H9 (cell line): ENCODE results near the gene AP2A2. TPM values are rescaled to one million over a fixed set of nuclear protein-coding genes. Genes with fewer than 3 reads are reported as not detected.
"Not testable (repeated sequence)": the region's sequence is repeated elsewhere in the genome, so short reads cannot be mapped to it uniquely, and the experiment has no call there.

Experiments used
- DNase-seq: peaks from one replicate; pipeline ENCODE4 v3.0.0-alpha.2; 2017
- H2AFZ ChIP-seq: one replicate; pipeline ENCODE4 v1.6.1; 2013; ENCODE audit warnings: mild to moderate bottlenecking, low read length, control low read depth, moderate library complexity
- H2AK5ac ChIP-seq: 2 replicates; pipeline ENCODE4 v1.6.1; 2013; ENCODE audit warnings: low read length, control low read depth, mixed read lengths; ENCODE audit not compliant: insufficient read length
- H2BK120ac ChIP-seq: one replicate; pipeline ENCODE4 v1.6.1; 2013; ENCODE audit warnings: low read depth, mild to moderate bottlenecking, low read length, control low read depth, inconsistent platforms; ENCODE audit not compliant: poor library complexity, severe bottlenecking
- H2BK12ac ChIP-seq: 2 replicates; pipeline ENCODE4 v1.6.1; 2013; ENCODE audit warnings: low read length, control low read depth, mixed read lengths, low read depth; ENCODE audit not compliant: insufficient read length
- H2BK15ac ChIP-seq: 2 replicates; pipeline ENCODE4 v1.6.1; 2013; ENCODE audit warnings: low read depth, low read length, control low read depth
- H2BK20ac ChIP-seq: one replicate; pipeline ENCODE4 v1.6.1; 2013; ENCODE audit warnings: low read depth, mild to moderate bottlenecking, low read length, control low read depth, inconsistent platforms; ENCODE audit not compliant: poor library complexity, severe bottlenecking
- H2BK5ac ChIP-seq: 2 replicates; pipeline ENCODE4 v1.6.1; 2013; ENCODE audit warnings: low read length, control low read depth, mixed read lengths; ENCODE audit not compliant: insufficient read length
- H3K14ac ChIP-seq: 2 replicates; pipeline ENCODE4 v1.6.1; 2013; ENCODE audit warnings: low read length, control low read depth; ENCODE audit not compliant: insufficient read depth
- H3K18ac ChIP-seq: 2 replicates; pipeline ENCODE4 v1.6.1; 2013; ENCODE audit warnings: low read depth, mild to moderate bottlenecking, mixed read lengths, low read length, control low read depth; ENCODE audit not compliant: insufficient read length
- H3K23ac ChIP-seq: 2 replicates; pipeline ENCODE4 v1.6.1; 2013; ENCODE audit warnings: low read length, control low read depth, mixed read lengths, low read depth; ENCODE audit not compliant: insufficient read length
- H3K23me2 ChIP-seq: 2 replicates; pipeline ENCODE4 v1.6.1; 2013; ENCODE audit warnings: low read depth, mild to moderate bottlenecking, mixed read lengths, low read length, control low read depth; ENCODE audit not compliant: insufficient read length, poor library complexity, severe bottlenecking
- H3K27ac ChIP-seq: 2 replicates; pipeline ENCODE4 v1.5.1; 2013; ENCODE audit warnings: low read length, control low read depth, mixed read lengths, low read depth; ENCODE audit not compliant: insufficient read length
- H3K27me3 ChIP-seq: 2 replicates; pipeline ENCODE4 v1.6.1; 2013; ENCODE audit warnings: low read length, control low read depth, inconsistent platforms; ENCODE audit not compliant: insufficient read depth
- H3K4ac ChIP-seq: 2 replicates; pipeline ENCODE4 v1.6.1; 2013; ENCODE audit warnings: low read depth, mild to moderate bottlenecking, control low read depth, inconsistent platforms, low read length, moderate library complexity
- H3K4me1 ChIP-seq: 2 replicates; pipeline ENCODE4 v1.6.1; 2013; ENCODE audit warnings: low read length, control low read depth, inconsistent platforms; ENCODE audit not compliant: insufficient read depth
- H3K4me2 ChIP-seq: 2 replicates; pipeline ENCODE4 v1.6.1; 2013; ENCODE audit warnings: low read length, control low read depth, mixed read lengths; ENCODE audit not compliant: insufficient read length, insufficient read depth
- H3K56ac ChIP-seq: 2 replicates; pipeline ENCODE4 v1.6.1; 2013; ENCODE audit warnings: low read depth, mild to moderate bottlenecking, mixed read lengths, low read length, control low read depth; ENCODE audit not compliant: insufficient read length
- H3K79me1 ChIP-seq: 2 replicates; pipeline ENCODE4 v1.6.1; 2013; ENCODE audit warnings: low read depth, mild to moderate bottlenecking, moderate library complexity, low read length, control low read depth, inconsistent platforms; ENCODE audit not compliant: insufficient read depth, poor library complexity, severe bottlenecking
- H3K79me2 ChIP-seq: 2 replicates; pipeline ENCODE4 v1.6.1; 2013; ENCODE audit warnings: low read length, control low read depth, inconsistent platforms; ENCODE audit not compliant: insufficient read depth
- H3K9ac ChIP-seq: 2 replicates; pipeline ENCODE4 v1.6.1; 2013; ENCODE audit warnings: low read length, control low read depth, mixed read lengths; ENCODE audit not compliant: insufficient read length; ENCODE audit errors: extremely low read depth
- H3K9me3 ChIP-seq: one replicate; pipeline ENCODE4 v1.6.1; 2013; ENCODE audit warnings: low read depth, low read length, inconsistent platforms; ENCODE audit not compliant: control insufficient read depth
- H3T11ph ChIP-seq: one replicate; pipeline ENCODE4 v1.6.1; 2013; ENCODE audit warnings: mild to moderate bottlenecking, low read length, control low read depth, inconsistent platforms
- H4K20me1 ChIP-seq: one replicate; pipeline ENCODE4 v1.6.1; 2013; ENCODE audit not compliant: control insufficient read depth, insufficient read length, insufficient read depth
- H4K5ac ChIP-seq: 2 replicates; pipeline ENCODE4 v1.6.1; 2013; ENCODE audit warnings: low read depth, mild to moderate bottlenecking, mixed read lengths, low read length, control low read depth; ENCODE audit not compliant: insufficient read length
- H4K8ac ChIP-seq: replicated peaks from 2 replicates; pipeline ENCODE4 v1.6.1; 2013; ENCODE audit warnings: low read length, control low read depth, mixed read lengths, low read depth; ENCODE audit not compliant: insufficient read length
- H4K91ac ChIP-seq: 2 replicates; pipeline ENCODE4 v1.6.1; 2013; ENCODE audit warnings: low read depth, mild to moderate bottlenecking, moderate library complexity, mixed read lengths, low read length, control low read depth; ENCODE audit not compliant: insufficient read length
- H3K27ac Mint-ChIP-seq, 3 experiments: 2 replicates in 2 of 3; 3 replicates in 1 of 3; pipeline ENCODE4 v1.8.0; 2020 to 2021; ENCODE audit warnings: mixed read lengths in 3 of 3, mild to moderate bottlenecking in 1 of 3, moderate library complexity in 1 of 3
- H3K27me3 Mint-ChIP-seq: 2 replicates; pipeline ENCODE4 v1.8.0; 2021; ENCODE audit warnings: low read depth, mild to moderate bottlenecking, moderate library complexity, mixed read lengths
- H3K36me3 Mint-ChIP-seq, 3 experiments: 2 replicates in 2 of 3; 3 replicates in 1 of 3; pipeline ENCODE4 v1.8.0; 2020 to 2021; ENCODE audit warnings: low read depth in 3 of 3, mixed read lengths in 3 of 3; ENCODE audit not compliant: insufficient read depth in 1 of 3
- H3K4me1 Mint-ChIP-seq, 2 experiments: 2 replicates each; pipeline ENCODE4 v1.8.0; 2020; ENCODE audit warnings: mixed read lengths in 2 of 2
- H3K4me3 Mint-ChIP-seq, 2 experiments: 2 replicates in 1 of 2; 3 replicates in 1 of 2; pipeline ENCODE4 v1.8.0; 2020 to 2021; ENCODE audit warnings: mild to moderate bottlenecking in 2 of 2, mixed read lengths in 2 of 2, moderate library complexity in 1 of 2
- H3K9me3 Mint-ChIP-seq, 2 experiments: 2 replicates in 1 of 2; 3 replicates in 1 of 2; pipeline ENCODE4 v1.8.0; 2020; ENCODE audit warnings: mild to moderate bottlenecking in 2 of 2, mixed read lengths in 2 of 2, moderate library complexity in 1 of 2
- WGBS: extraction: QIAGEN DNeasy Blood & Tissue Kit; methylation state at CpG from one replicate; pipeline ENCODE4 v1.1.7; 2013; ENCODE audit warnings: missing lambda C conversion rate, low lambda C conversion rate, mixed read lengths; ENCODE audit not compliant: insufficient read length; ENCODE audit errors: extremely low coverage; 5-methylcytosine and 5-hydroxymethylcytosine counted together
- total RNA-seq: library from RNA; stranded (reverse); gene quantifications from 2 replicates; pipeline ENCODE4 v1.2.1, GENCODE V29; 2021
- TF ChIP-seq, protein P1 (sequence below): fragments of 200-600 bp; sonication (generic); conservative IDR thresholded peaks from 3 replicates; pipeline ENCODE4 v1.8.0; 2021; ENCODE audit warnings: antibody characterized with exemption, mild to moderate bottlenecking

The AP2A2 gene
- total RNA-seq, 1 experiment from 2014 or later: 53.7 TPM

GRCh38 chr11:959608-960007, 33.9 kb downstream of the AP2A2 start:
- TF ChIP-seq, protein P1, sequence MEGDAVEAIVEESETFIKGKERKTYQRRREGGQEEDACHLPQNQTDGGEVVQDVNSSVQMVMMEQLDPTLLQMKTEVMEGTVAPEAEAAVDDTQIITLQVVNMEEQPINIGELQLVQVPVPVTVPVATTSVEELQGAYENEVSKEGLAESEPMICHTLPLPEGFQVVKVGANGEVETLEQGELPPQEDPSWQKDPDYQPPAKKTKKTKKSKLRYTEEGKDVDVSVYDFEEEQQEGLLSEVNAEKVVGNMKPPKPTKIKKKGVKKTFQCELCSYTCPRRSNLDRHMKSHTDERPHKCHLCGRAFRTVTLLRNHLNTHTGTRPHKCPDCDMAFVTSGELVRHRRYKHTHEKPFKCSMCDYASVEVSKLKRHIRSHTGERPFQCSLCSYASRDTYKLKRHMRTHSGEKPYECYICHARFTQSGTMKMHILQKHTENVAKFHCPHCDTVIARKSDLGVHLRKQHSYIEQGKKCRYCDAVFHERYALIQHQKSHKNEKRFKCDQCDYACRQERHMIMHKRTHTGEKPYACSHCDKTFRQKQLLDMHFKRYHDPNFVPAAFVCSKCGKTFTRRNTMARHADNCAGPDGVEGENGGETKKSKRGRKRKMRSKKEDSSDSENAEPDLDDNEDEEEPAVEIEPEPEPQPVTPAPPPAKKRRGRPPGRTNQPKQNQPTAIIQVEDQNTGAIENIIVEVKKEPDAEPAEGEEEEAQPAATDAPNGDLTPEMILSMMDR: no peak
- Mint-ChIP-seq H3K27me3 (no peaks in the 10 kb centered on the region), H3K9me3 (peaks cover 9 to 11% of the 10 kb centered on the region in 2 experiments; a peak in 3 of 5 replicates), H3K36me3 (peaks cover 26 to 41% (median 40%) of the 10 kb centered on the region in 3 experiments), H3K4me1 (peaks cover 26 to 31% of the 10 kb centered on the region in 2 experiments), H3K27ac (peak overlapping the region in 1 of 3 experiments; percentile 50; a peak in 1 of 7 replicates), H3K4me3 (no peak overlapping the region)
- Histone ChIP-seq H3K9me3 (no peaks in the 10 kb centered on the region), H3K23ac (no peak overlapping the region), H2BK20ac (no peak overlapping the region), H2AK5ac (no peak overlapping the region), H3K14ac (no peak overlapping the region), H3K4me1 (peaks cover 4% of the 10 kb centered on the region; the same call in 1 of the 2 replicates), H2BK5ac (no peak overlapping the region), H3K9ac (no peak overlapping the region), H3K4ac (no peak overlapping the region), H3T11ph (no peak overlapping the region), H3K18ac (no peak overlapping the region), H2BK120ac (no peak overlapping the region), H2BK15ac (no peak overlapping the region), H4K91ac (no peak overlapping the region), H2BK12ac (no peak overlapping the region), H3K79me2 (peaks cover 5% of the 10 kb centered on the region; the same call in 1 of the 2 replicates), H3K27me3 (no peaks in the 10 kb centered on the region), H4K20me1 (no peaks in the 10 kb centered on the region), H4K8ac (no peak overlapping the region), H3K4me2 (no peak overlapping the region), H4K5ac (no peak overlapping the region), H3K79me1 (peaks cover 3% of the 10 kb centered on the region), H2AFZ (no peak overlapping the region), H3K56ac (no peak overlapping the region), H3K27ac (no peak overlapping the region), H3K23me2 (no peaks in the 10 kb centered on the region)
- no peak for DNase-seq
- WGBS: no CpG with 5 or more reads among the region's 10 CpGs

DNA sequence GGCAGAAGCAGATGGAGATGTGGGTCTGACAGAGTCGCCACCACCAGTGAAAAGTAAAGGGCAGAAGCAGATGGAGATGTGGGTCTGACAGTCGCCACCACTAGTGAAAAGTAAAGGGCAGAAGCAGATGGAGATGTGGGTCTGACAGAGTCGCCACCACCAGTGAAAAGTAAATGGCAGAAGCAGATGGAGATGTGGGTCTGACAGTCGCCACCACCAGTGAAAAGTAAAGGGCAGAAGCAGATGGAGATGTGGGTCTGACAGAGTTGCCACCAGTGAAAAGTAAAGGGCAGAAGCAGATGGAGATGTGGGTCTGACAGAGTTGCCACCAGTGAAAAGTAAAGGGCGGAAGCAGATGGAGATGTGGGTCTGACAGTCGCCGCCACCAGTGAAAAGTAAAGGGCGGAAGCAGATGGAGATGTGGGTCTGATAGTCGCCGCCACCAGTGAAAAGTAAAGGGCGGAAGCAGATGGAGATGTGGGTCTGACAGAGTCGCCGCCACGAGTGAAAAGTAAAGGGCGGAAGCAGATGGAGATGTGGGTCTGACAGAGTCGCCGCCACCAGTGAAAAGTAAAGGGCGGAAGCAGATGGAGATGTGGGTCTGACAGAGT, 35.7 kb downstream of the AP2A2 start:
- H3K27ac Mint-ChIP-seq: not testable (repeated sequence)

More for the DNA sequence above, 35.7 kb downstream of the AP2A2 start:
- no CpG with 5 or more reads among the region's 18 CpGs for WGBS
- not testable (repeated sequence) for H3K27me3 ChIP-seq, H4K5ac ChIP-seq, H2BK12ac ChIP-seq, H3K27ac ChIP-seq, H3K14ac ChIP-seq, H2BK120ac ChIP-seq, H3K4me3 Mint-ChIP-seq, H3T11ph ChIP-seq, H2BK5ac ChIP-seq, H2AK5ac ChIP-seq, H2BK20ac ChIP-seq, H3K9me3 ChIP-seq, H2BK15ac ChIP-seq, H3K27me3 Mint-ChIP-seq, H3K4me1 ChIP-seq, H3K23me2 ChIP-seq, H3K4me2 ChIP-seq, H4K20me1 ChIP-seq, H3K4ac ChIP-seq, H3K79me2 ChIP-seq, H3K9ac ChIP-seq, H3K23ac ChIP-seq, H2AFZ ChIP-seq, H3K56ac ChIP-seq, H4K8ac ChIP-seq, H3K79me1 ChIP-seq, H3K18ac ChIP-seq, H4K91ac ChIP-seq, DNase-seq
- Mint-ChIP-seq H3K9me3 (peaks cover 9 to 15% of the 10 kb centered on the region in 2 experiments; a peak in 3 of 5 replicates), H3K4me1 (peaks cover 14 to 20% of the 10 kb centered on the region in 2 experiments), H3K36me3 (peaks cover 27 to 55% (median 54%) of the 10 kb centered on the region in 3 experiments)
